ENCODE data around the gene SPAG16.

SPAG16 gene

GRCh38 chr2:213284105-213285090, at the start of gene SPAG16:
Gene SPAG16, plus strand, starts transcription at chr2:213284464.
- Mint-ChIP-seq H3K9me3 (ENCODE audit: low read depth) (no peaks in the 10 kb centered on the region), H3K4me1 (ENCODE audit: low read depth) (peaks cover 40% of the 10 kb centered on the region), H3K27ac (peak within 1 kb of the TSS; percentile 89), H3K4me3 (peak within 1 kb of the TSS; percentile 93), H3K36me3 (no peaks in the 10 kb centered on the region), H3K27me3 (no peaks in the 10 kb centered on the region)

GRCh38 chr2:213234641-213235040, 49.6 kb upstream of the SPAG16 start:
- no peaks in the 10 kb centered on the region for H3K9me3 Mint-ChIP-seq (ENCODE audit: low read depth)
- H3K36me3 Mint-ChIP-seq, result no peaks in the 10 kb centered on the region
- H3K27me3 Mint-ChIP-seq, result peaks cover 12% of the 10 kb centered on the region
- peak overlapping the region; percentile 71 for H3K27ac Mint-ChIP-seq
- H3K4me1 Mint-ChIP-seq (ENCODE audit: low read depth), result peaks cover 43% of the 10 kb centered on the region
- no peak overlapping the region for H3K4me3 Mint-ChIP-seq

DNA sequence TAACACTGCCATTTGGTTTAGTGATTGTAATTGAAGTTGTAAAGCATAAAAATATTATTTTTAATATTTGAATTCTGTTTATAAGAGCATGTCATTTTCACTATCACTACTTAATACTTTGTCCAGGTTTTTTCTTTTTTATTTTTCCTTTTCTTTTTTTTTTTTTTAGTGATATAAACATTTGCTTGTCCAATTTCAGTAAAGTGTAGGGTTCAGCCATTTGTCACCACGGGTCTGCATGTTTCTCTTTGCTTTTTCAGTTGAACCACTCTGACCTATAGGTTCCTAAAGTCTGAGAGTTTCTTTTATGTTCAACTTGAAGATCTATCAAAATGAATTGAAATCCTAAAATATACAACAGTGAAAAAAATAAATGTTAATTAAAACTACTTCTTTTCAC, 48.5 kb upstream of the SPAG16 start:
- H3K9me3 Mint-ChIP-seq (ENCODE audit: low read depth), result no peaks in the 10 kb centered on the region
- H3K4me1 Mint-ChIP-seq (ENCODE audit: low read depth), result peaks cover 43% of the 10 kb centered on the region
- H3K4me3 Mint-ChIP-seq, result no peak overlapping the region
- H3K27ac Mint-ChIP-seq, result no peak overlapping the region
- H3K36me3 Mint-ChIP-seq, result no peaks in the 10 kb centered on the region
- H3K27me3 Mint-ChIP-seq, result peaks cover 12% of the 10 kb centered on the region

DNA sequence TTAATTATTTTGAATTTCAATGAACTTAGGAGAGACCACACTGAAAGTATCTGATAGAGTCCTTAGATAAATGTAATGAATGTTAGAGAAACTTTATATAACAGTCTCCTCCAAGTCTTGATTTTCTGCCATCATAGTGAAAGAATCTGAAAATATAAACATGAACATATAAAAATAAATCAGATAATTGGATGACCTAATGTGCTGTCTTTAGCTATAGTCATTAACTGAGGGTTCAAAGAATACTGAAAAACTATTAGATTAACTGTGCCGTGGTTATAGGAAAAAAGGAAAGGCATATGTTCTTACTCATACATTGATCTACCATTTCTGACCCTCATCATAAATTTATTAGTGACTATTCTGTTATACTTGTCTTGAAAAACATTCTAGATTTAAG, 47.0 kb upstream of the SPAG16 start:
- Mint-ChIP-seq H3K27me3 (peaks cover 12% of the 10 kb centered on the region), H3K4me3 (no peak overlapping the region), H3K27ac (peak overlapping the region; percentile 90), H3K9me3 (ENCODE audit: low read depth) (no peaks in the 10 kb centered on the region), H3K36me3 (no peaks in the 10 kb centered on the region), H3K4me1 (ENCODE audit: low read depth) (peaks cover 50% of the 10 kb centered on the region)

DNA sequence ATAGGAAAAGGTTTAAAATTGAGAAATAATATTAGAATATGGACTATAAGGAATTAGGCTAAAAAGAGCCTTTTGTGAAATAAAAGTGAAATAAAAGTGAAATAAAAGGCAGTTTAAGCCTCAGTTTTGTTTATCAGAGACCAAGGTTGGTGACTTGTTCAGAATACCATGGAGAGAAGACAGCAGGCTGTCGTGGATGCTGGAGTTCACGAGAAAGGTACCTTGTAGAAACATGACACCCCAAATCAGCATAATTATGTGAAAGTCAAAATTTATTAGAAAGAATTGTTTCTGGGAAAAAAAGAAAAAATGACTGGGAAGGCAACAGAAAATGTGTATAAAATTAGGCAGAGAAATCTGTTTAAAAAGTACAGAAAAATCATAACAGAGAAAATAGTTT, 46.5 kb upstream of the SPAG16 start:
- Mint-ChIP-seq H3K4me3 (peak overlapping the region; percentile 66), H3K9me3 (ENCODE audit: low read depth) (no peaks in the 10 kb centered on the region), H3K27ac (peak overlapping the region; percentile 90), H3K36me3 (no peaks in the 10 kb centered on the region), H3K4me1 (ENCODE audit: low read depth) (peaks cover 48% of the 10 kb centered on the region), H3K27me3 (peaks cover 12% of the 10 kb centered on the region)

DNA sequence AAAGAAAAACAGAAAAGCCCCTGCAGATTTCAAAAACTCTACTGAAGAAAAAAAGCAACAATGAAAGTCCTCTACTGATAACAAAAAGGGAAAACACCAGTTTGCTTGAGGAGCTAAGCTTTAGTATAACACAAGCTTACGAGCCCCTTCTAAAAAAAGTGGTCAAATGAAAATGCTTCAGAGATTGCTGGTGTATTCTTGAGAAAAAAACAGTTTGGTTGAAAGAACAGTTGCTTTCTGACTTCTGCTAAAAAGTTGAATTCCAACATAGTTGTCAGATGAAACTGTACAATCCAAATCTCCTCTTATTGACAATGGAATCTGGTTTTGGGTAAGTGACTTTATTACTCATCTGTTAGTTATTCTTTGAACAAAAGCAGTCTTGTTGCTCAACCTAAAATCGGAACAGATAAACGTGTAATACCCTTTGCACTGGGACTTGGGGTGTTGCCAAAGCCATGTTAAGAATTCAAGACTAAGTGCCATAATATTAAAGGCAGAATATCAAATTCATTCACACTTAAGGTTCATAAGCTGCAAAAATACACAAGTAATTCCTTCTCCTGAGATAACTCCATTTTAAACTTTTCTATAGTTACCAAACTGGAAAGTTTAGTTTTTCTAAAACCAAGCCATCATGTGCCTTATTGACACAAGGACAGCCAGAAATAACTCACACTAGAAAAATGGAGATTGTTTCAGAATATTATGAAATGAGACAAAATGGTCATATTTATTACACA, 45.3 kb upstream of the SPAG16 start:
- no peaks in the 10 kb centered on the region for H3K9me3 Mint-ChIP-seq (ENCODE audit: low read depth)
- H3K27me3 Mint-ChIP-seq, result peaks cover 12% of the 10 kb centered on the region
- no peaks in the 10 kb centered on the region for H3K36me3 Mint-ChIP-seq
- H3K4me3 Mint-ChIP-seq, result peak overlapping the region; percentile 49
- peak overlapping the region; percentile 55 for H3K27ac Mint-ChIP-seq
- H3K4me1 Mint-ChIP-seq (ENCODE audit: low read depth), result peaks cover 44% of the 10 kb centered on the region

DNA sequence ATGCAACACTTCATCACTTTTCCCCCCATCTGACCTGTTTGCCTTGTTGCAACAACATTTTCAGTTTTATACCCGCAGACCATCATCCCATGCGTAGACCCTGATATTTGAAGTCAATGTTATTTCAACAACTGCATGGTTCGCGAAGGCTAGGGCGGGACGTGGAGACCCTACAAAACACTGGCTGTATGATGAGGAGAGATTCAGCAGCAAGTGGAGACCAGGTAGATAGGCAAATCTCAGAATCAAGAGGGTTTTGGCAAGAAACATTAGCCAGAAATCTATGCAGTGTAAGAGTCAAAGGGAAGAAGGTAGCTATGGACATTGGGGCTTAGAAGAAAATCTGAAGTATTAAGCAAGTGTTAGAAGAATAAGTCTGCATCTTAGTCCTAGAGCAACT, 42.4 kb upstream of the SPAG16 start:
- Mint-ChIP-seq H3K27ac (peak overlapping the region; percentile 36), H3K4me3 (no peak overlapping the region), H3K9me3 (ENCODE audit: low read depth) (no peaks in the 10 kb centered on the region)

DNA sequence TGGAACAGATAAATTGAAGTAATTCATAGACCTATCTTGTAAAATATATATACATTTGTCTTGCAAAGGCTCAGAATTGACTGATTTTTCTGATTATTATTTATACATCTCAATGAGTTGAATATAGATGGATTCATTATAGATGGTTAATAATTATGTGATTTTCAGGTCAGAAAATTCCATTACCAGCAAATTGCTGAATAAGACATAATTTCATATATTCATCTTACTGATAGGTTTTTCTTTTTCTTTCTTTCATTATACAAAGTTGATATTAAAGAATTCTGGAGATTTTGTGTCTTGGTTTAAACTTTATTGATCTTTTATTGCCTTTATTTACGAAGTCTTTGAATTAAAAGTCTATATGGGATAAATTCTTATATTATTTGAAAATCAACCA, 41.6 kb upstream of the SPAG16 start:
- Mint-ChIP-seq H3K27me3 (peaks cover 5% of the 10 kb centered on the region), H3K4me3 (no peak overlapping the region), H3K27ac (no peak overlapping the region), H3K9me3 (ENCODE audit: low read depth) (no peaks in the 10 kb centered on the region), H3K4me1 (ENCODE audit: low read depth) (peaks cover 29% of the 10 kb centered on the region), H3K36me3 (no peaks in the 10 kb centered on the region)

More for the DNA sequence above, 42.4 kb upstream of the SPAG16 start:
- Mint-ChIP-seq H3K4me1 (ENCODE audit: low read depth) (peaks cover 33% of the 10 kb centered on the region), H3K36me3 (no peaks in the 10 kb centered on the region), H3K27me3 (peaks cover 6% of the 10 kb centered on the region)

- Mint-ChIP-seq H3K4me1 (ENCODE audit: low read depth) (peaks cover 26% of the 10 kb centered on the region), H3K27ac (peak overlapping the region; percentile 71), H3K9me3 (ENCODE audit: low read depth) (no peaks in the 10 kb centered on the region), H3K36me3 (no peaks in the 10 kb centered on the region), H3K27me3 (peaks cover 3% of the 10 kb centered on the region), H3K4me3 (peak overlapping the region; percentile 61)
Measured at GRCh38 chr2:213243189-213244044, 40.8 kb upstream of the SPAG16 start.

DNA sequence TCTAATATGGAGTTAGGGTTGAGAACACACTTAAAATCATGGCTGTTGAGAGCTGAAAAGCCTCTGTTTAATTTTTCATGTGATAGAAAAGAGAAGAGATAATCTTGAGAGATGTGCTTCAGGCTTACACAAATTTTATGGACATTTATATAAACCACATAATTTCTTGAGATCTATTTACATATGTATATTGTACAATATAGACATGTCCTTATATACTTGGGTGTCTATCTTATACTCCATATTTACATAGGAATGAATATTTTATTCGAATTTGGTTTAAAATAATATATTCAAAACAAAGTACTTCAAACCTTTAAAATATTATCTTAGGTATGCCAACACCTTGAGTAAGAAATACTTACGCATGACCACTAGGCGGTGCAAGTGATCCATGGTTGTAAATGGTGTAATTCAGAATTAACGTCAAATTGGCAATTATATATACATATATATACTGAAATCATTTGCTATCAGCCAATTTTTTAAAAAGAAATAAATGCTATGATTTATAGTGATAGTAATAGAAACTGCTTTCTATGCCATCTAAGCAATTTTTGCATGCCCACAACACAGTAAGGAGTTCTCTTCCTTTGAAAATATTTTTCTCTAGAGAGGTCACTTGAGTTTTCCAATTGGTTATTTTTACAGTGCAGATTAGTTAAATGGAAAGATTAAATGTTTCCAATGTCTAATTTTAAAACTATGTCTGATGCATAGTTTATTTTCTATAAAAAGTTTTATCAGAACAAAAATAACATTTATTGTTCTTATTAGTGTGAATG, 37.6 kb upstream of the SPAG16 start:
- Mint-ChIP-seq H3K4me1 (ENCODE audit: low read depth) (peaks cover 14% of the 10 kb centered on the region), H3K27ac (no peak overlapping the region), H3K9me3 (ENCODE audit: low read depth) (no peaks in the 10 kb centered on the region), H3K27me3 (peaks cover 6% of the 10 kb centered on the region), H3K4me3 (no peak overlapping the region), H3K36me3 (no peaks in the 10 kb centered on the region)

DNA sequence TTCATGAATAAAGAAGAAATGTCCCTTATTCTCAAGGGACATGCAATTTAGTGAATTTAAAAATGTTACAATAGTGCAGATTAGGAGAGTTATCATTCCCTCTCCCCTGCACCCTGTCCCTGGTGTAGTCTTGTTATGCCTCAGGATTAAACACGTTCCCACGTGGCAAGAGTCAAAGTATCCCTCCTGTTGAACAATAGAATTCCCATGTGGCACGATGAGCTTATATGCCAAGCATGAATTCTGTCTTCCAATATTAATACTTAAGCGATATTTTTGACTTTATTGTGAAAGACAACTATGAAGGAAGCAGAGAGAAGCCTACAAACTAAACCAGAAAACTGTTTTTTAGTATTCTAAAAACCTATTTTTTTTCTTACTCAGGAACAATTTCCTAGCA, 36.7 kb upstream of the SPAG16 start:
- H3K27ac Mint-ChIP-seq, result no peak overlapping the region

GRCh38 chr2:213248637-213249036, 35.6 kb upstream of the SPAG16 start:
- Mint-ChIP-seq H3K9me3 (ENCODE audit: low read depth) (no peaks in the 10 kb centered on the region), H3K4me1 (ENCODE audit: low read depth) (peaks cover 6% of the 10 kb centered on the region), H3K27me3 (peaks cover 8% of the 10 kb centered on the region), H3K4me3 (no peak overlapping the region), H3K27ac (no peak overlapping the region), H3K36me3 (no peaks in the 10 kb centered on the region)

More for the DNA sequence above, 36.7 kb upstream of the SPAG16 start:
- Mint-ChIP-seq H3K36me3 (no peaks in the 10 kb centered on the region), H3K4me1 (ENCODE audit: low read depth) (peaks cover 12% of the 10 kb centered on the region), H3K27me3 (peaks cover 6% of the 10 kb centered on the region), H3K4me3 (no peak overlapping the region), H3K9me3 (ENCODE audit: low read depth) (no peaks in the 10 kb centered on the region)

GRCh38 chr2:213249502-213249901, 34.8 kb upstream of the SPAG16 start:
- no peaks in the 10 kb centered on the region for H3K36me3 Mint-ChIP-seq
- H3K9me3 Mint-ChIP-seq (ENCODE audit: low read depth), result no peaks in the 10 kb centered on the region
- H3K27ac Mint-ChIP-seq, result no peak overlapping the region
- H3K27me3 Mint-ChIP-seq, result peaks cover 8% of the 10 kb centered on the region
- no peak overlapping the region for H3K4me3 Mint-ChIP-seq
- peaks cover 5% of the 10 kb centered on the region for H3K4me1 Mint-ChIP-seq (ENCODE audit: low read depth)

GRCh38 chr2:213251618-213252017, 32.6 kb upstream of the SPAG16 start:
- H3K27ac Mint-ChIP-seq, result peak overlapping the region; percentile 41
- peaks cover 2% of the 10 kb centered on the region for H3K4me1 Mint-ChIP-seq (ENCODE audit: low read depth)
- no peaks in the 10 kb centered on the region for H3K36me3 Mint-ChIP-seq
- no peaks in the 10 kb centered on the region for H3K9me3 Mint-ChIP-seq (ENCODE audit: low read depth)
- H3K4me3 Mint-ChIP-seq, result no peak overlapping the region
- H3K27me3 Mint-ChIP-seq, result peaks cover 5% of the 10 kb centered on the region

Measured in activated naive CD8-positive, alpha-beta T cell (primary cell).